NOMO-1 treated with dmso at 0.1 percent for 144 hours (cell line): ENCODE results near the gene EEF1G.

Experiments
- DNase-seq: peaks from one replicate; lab custom pipeline; 2025; ENCODE audit not compliant: unreplicated experiment; lab: John Stamatoyannopoulos, UW

Gene EEF1G

DNA sequence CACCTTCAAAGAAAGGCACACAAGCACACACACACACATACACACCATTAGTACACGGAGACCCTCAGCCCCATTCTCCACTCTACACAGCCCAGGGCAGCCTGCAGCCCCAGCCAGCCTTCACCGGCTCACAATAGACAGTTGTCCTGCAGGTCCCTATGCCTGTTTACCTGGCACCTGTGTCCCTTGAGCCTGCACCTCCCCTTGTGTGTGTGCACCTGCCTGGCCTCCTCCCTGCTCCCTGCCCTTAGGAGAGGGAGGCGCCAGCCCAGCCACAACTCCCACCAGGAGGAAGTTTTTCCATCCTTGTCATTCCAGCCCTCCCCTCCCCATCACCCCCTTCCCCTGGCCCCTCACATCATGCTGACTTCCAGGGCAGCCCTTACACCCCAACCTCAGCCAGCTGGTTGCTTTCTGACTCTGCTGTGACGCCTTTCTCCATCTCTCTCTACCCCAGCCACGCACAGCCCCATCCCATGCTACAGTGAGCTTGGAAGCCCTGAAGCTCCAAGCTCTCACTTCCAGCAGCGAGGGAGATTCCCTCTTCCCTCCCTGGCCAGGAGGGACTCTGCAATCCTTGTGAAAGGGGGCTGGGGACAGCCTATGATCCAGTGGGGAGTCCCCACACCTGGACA, 31.5 kb downstream of the EEF1G start:
- DNase-seq, result no peak

DNA sequence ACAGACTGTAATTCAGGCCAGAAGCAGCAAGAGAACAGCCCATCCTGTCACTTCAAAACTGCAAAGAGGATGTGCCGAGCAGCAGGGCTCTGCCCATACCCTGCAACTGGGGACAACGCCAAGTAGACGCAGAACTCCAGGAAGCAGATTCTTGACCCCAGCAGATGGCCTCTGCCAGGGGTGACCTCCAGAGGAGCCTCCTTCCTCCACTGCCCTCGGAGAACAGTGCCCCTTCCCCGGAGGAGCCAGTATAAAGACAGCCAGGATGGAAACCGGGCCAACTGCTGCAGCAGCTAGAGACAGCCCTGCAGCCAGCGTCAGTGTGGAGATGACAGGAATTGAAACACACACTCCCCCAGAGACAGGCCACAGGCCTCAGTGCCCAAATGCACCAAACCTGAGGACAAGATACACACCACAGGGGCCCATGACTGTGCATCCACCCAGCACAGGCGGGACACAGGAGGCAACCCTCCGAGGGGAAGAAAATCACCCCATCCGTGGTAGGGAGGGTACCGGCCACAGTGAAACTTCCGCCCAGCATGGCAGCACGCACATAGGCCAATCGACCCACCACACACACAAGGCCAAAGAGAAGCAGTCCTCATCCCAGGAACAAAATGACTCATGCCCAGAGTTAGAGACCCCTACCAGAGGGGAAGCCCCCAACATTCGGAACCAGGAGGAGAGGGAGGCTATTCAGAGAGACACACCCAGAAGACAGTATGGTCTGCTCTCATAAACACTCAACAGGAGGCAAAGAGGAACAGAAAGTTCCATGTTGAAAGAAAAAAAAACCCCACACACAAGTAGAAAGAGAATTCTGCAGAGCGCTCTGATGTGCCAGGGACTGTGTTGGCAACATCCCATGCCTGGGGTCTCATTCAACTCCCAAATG, 32.6 kb downstream of the EEF1G start:
- peak; percentile 53 for DNase-seq

DNA sequence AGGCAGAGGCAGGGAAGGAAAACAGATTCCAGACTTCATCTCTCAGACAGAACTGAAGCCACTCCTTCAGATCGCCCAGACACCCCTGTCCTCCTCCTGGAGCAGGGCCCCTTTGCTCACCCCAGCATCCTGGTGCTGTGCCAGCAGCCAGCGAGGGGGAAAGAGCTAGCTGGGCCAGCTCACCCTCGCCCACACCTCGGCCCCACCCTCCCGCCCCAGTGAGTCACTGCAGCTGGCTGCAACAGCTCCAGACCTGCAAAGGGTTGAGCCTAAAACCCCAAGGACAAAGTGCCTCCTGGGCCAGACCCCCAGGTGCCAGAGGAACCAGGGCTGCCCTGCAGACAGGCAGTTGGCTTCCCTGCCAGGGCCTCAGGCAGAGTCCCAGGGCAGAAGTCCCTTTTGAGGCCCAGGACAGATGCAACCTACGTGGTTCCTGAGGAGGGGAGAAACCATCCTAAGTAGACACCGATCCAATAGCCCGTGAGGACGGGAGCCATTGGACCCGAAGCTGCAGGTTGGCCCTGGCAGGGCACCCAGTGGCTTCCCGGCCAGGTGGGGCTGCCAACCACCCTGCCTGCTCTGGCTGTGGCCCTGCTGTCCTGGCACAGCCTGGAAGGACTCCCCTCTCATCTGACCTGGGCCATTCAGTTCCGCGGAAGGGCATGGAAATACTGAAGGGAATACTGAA, 34.3 kb downstream of the EEF1G start:
- DNase-seq, result no peak

DNA sequence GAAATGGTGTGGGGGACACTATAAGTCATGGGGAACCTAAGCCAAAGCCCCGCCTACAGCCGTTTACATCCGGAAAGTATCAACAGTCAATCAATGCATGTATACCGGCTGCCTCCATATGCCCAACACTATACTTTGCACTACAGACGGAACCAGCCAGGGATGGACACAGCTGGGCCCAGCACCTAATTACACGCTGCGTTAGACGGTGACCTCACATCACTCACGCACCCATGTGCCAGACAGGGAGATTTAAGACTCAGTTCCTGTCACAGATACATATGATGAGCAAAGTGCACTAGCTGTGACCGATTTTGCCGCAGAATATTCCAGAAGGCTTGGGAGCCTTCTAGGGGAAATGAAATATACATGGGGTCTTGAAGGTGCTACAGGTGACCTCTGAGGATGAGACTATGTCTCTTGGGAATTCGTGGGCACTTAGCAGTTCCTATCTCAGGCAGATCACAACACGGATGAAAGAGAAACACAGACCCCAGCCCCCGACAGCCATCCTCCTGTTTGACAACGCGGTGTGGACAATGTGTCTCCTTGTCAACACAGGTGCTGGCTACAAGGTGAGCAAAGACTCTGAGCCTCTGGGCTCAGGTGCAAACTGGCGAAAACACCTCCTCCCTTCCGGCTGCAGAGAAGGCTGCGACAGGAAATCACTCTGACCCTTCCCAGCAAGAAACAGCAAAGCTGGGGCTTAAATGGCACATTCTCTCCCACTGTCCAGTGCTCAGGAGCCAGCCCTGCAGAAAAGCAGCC, 35.0 kb downstream of the EEF1G start:
- DNase-seq, result no peak

DNA sequence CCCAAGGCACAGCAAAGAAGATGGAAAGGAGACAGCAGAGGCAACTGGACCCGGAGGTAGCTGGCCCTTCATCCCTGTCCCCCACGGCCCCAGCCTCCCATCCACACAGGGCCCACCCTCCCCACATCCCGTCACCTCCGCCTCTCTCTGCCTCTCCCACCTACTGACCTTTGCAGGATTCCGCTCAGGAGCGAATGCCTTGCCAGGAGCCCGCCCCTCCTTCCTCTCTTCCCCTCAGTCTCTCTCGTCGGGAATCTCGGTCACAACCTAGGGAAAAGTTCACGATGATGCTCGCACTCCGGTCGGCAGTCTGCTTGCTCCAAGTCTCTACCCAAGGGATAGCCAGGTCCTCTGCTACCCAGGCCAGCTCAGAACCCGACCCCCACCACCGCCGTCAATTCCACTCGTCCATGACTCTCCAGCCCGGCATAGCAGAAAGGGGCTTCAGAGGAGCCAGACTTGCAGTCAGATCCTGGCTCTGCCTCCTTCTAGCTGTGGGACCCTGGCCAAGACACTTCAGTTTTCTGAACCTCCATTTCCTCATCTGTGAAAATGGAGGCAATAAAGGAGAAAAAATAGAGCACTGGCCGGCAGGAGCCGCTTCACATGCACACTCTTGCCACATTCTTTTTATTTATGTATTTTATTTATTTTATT, 37.3 kb downstream of the EEF1G start:
- DNase-seq, result no peak

DNA sequence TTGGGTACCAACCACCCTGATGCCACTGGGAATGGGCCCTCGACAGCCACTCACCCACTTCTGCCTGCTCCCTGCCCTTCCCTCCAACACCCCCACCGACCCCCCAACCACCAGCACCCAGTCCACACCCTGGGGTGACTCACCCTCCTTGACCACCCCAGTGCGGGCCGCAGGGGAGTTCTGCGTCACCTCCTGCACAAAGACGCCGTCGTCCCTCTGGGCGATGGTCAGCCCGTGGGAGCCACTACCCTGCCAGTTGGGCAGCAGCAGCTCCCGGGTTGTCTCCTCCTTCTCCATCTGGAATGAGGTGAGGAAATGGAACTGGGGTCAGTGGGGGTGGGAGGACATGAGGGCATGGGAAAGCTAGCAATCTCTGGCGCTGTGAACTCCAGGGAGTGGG, 37.9 kb downstream of the EEF1G start:
- no peak for DNase-seq

DNA sequence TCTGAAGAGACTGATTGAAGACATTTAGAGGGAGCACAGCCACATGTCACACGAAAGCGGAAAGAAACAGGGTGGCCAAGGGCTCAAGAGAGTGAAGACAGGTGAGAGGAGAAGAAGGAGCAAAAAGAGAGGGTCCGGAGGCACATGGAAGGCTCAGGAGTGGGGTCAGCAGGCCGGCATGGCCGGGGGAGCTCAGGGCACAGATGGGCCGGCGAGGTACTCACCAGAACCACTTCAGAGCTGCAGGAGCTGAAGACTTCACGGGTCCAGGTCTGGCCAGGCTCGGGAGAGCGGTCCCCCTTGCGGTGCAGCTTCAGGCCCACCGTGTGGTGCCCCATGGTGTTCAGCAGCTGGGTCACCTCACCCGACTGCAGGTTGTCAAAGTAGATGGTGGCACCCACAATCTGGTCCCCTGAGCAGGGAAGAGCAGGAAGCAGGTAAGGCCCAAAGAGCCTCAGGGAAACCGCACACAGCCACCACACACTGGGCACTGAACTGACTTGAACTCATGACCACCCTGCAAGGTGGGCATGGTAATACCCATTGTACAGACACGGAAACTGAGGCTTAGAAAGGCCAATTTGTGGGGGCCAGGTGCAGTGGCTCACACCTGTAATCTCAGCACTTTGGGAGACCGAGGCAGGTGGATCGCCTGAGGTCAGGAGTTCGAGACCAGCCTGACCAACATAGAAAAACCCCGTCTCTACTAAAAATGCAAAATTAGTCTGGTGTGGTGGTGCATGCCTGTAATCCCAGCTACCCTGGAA, 38.7 kb downstream of the EEF1G start:
- DNase-seq, result no peak

DNA sequence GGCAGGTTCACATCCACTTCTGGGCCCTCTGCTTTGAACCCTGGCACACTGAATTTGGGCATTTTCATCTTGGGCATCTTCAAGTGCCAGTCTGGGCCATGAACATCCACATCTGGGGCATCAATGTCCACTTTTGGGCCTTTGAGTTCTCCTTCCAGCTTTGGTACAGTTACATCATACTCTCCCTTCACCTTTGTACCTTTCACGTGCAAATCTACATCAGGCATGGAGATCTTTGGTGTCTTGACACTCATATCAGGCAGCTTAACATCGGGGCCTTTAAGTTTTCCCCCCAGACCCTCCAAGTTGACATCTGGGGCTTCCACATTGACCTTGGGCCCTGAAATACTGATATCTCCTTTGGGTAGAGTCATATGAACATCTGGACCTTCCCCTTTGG, 41.6 kb downstream of the EEF1G start:
- DNase-seq, result no peak

DNA sequence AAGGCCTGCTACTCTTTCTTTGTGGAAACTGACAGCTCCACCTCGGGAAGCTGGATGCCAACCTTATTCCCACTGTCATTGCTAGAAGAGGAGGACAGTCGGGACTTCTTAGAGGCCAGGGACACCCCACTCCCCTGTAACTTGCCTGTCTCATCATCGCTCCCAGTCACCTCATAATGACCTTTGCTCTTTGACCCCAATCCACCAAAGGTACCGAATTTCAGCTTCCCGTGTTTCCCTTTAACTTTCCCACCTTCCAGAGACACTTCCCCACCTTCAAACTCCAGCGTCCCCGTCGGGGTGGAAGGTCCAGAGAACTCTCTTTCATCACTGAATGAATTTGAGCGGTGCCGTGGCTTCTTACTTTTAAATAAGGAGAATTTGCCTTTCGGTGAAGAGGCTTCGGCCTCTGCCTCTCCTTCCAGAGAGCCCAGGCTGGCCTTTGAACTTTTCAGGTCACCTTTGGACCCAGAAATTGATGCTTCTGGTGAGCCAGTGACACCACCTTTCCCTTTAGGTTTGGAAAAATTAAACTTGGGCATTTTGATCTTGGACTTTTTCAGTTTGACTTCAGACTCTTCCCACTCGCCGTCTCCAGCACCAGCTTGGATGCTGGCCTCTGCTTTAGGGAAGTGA, 56.8 kb downstream of the EEF1G start:
- no peak for DNase-seq

DNA sequence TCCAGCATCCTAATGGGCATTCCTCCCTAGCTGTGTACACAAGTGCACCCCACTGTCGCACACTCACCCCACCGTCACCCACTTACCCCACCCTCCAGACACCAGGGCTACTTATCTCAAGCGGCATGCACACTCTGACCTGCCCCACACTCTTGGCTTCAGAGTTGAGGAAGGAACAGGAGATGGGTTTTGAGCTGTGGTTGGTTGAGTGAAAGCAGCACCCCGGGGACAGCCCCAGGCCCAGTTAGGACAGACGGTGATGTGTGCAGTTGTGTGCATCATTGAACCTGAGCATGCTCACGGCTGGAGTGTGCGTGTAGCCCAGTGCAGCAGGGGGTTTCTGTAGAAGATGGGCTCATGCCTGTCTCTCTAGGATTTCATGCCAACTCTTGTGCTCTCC, 59.5 kb downstream of the EEF1G start:
- DNase-seq, result no peak

DNA sequence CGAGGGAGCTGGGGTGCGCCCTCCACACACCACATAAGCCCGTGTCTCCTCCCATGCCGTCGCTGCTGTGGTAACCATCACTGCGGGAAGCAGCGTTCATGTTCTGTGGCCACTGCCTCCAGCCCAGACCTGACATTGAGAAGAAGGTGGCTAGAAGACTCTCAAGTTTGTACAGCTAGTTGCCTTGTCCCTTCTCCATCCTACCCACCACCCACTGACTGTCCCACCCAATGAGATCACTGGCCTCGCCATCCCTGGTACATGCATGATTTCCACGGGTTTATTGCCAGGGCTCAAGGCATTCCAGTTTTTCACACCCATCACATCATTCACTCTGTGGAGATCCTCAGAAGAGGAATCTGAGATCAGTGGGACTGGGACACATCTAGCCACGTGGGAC, 60.1 kb downstream of the EEF1G start:
- no peak for DNase-seq

DNA sequence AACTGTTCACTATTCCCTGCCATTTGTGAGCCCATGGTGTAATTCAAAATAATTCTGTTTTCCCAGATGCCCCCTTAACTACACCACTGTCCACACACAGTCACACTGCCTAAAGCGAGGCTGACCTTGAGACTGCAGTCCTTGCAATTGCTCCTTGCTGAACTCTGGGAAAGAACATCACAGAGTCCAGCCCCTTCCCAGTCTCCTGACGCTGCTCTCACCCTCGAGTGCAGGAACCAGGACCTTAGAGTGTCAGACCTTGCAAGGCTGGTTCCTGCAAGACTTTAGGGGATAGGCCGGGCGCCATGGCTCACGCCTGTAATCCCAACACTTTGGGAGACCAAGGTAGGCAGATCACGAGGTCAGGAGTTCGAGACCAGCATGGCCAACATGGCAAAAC, 60.7 kb downstream of the EEF1G start:
- DNase-seq, result no peak
